ENCODE data around the gene PRDX5.

DNA sequence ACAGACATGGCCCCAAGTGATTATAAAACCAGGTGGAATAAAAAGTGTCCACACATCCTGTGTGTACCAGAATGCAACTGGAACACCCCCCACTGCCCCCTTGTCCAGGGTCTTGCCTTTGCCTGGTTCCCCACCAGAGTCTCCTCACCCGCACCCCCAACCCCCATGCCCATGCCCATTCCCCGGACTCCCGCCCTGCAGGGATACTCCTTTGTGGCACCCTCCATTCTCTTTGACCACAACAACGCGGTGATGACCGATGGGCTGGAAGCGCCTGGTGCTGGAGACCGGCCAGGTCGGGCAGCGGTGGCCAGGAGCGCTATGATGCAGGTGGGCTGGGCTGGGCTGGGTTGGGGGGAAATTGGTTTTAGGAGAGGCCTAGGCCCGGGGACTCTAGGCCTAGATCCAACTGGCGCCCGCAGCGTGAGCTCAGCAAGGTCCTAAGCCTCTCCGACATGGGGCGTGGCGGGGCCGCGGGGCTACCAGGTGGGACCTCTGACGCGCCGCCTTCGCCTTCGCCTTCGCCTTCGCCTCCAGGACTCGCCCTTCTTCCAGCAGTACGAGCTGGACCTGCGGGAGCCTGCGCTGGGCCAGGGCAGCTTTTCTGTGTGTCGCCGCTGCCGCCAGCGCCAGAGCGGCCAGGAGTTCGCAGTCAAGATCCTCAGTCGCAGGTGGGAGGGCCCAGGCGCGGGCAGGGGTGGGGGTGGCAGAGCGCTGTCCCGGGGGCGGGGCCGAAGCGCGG, 50.2 kb downstream of the PRDX5 start:
- TF ChIP-seq, protein P1, sequence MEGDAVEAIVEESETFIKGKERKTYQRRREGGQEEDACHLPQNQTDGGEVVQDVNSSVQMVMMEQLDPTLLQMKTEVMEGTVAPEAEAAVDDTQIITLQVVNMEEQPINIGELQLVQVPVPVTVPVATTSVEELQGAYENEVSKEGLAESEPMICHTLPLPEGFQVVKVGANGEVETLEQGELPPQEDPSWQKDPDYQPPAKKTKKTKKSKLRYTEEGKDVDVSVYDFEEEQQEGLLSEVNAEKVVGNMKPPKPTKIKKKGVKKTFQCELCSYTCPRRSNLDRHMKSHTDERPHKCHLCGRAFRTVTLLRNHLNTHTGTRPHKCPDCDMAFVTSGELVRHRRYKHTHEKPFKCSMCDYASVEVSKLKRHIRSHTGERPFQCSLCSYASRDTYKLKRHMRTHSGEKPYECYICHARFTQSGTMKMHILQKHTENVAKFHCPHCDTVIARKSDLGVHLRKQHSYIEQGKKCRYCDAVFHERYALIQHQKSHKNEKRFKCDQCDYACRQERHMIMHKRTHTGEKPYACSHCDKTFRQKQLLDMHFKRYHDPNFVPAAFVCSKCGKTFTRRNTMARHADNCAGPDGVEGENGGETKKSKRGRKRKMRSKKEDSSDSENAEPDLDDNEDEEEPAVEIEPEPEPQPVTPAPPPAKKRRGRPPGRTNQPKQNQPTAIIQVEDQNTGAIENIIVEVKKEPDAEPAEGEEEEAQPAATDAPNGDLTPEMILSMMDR (conservative IDR thresholded peaks at IDR 0.05; ENCODE audit: low read depth in 2 of 2), result no peak
- TF ChIP-seq POLR2AphosphoS5 (IDR thresholded peaks at IDR 0.05; ENCODE audit: low read depth) (no peak), EZH2 (IDR thresholded peaks at IDR 0.05; ENCODE audit: low read depth, unreplicated experiment) (no peak), JUNB (IDR thresholded peaks at IDR 0.05; ENCODE audit: unreplicated experiment) (no peak)
- TF ChIP-seq, protein P2, sequence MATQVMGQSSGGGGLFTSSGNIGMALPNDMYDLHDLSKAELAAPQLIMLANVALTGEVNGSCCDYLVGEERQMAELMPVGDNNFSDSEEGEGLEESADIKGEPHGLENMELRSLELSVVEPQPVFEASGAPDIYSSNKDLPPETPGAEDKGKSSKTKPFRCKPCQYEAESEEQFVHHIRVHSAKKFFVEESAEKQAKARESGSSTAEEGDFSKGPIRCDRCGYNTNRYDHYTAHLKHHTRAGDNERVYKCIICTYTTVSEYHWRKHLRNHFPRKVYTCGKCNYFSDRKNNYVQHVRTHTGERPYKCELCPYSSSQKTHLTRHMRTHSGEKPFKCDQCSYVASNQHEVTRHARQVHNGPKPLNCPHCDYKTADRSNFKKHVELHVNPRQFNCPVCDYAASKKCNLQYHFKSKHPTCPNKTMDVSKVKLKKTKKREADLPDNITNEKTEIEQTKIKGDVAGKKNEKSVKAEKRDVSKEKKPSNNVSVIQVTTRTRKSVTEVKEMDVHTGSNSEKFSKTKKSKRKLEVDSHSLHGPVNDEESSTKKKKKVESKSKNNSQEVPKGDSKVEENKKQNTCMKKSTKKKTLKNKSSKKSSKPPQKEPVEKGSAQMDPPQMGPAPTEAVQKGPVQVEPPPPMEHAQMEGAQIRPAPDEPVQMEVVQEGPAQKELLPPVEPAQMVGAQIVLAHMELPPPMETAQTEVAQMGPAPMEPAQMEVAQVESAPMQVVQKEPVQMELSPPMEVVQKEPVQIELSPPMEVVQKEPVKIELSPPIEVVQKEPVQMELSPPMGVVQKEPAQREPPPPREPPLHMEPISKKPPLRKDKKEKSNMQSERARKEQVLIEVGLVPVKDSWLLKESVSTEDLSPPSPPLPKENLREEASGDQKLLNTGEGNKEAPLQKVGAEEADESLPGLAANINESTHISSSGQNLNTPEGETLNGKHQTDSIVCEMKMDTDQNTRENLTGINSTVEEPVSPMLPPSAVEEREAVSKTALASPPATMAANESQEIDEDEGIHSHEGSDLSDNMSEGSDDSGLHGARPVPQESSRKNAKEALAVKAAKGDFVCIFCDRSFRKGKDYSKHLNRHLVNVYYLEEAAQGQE (IDR thresholded peaks at IDR 0.05; ENCODE audit: unreplicated experiment), result no peak
- TF ChIP-seq, protein P3, sequence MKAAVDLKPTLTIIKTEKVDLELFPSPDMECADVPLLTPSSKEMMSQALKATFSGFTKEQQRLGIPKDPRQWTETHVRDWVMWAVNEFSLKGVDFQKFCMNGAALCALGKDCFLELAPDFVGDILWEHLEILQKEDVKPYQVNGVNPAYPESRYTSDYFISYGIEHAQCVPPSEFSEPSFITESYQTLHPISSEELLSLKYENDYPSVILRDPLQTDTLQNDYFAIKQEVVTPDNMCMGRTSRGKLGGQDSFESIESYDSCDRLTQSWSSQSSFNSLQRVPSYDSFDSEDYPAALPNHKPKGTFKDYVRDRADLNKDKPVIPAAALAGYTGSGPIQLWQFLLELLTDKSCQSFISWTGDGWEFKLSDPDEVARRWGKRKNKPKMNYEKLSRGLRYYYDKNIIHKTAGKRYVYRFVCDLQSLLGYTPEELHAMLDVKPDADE (IDR thresholded peaks at IDR 0.05), result no peak
